OCI-LY7 (cell line): ENCODE data around the gene RAG2. TPM values are rescaled to one million over a fixed set of nuclear protein-coding genes. Genes with fewer than 3 reads are reported as not detected.

ENCODE experiments used
- BruUV-seq: library from RNA; stranded (reverse); fragments of 400-500 nt; replicated peaks from 2 replicates; lab custom pipeline; 2021; lab: Mats Ljungman, UMichigan
- CTCF ChIA-PET: fragments of 300-600 bp; sonication (Branson Sonifier 250); formaldehyde crosslinking; loops from one replicate; lab custom pipeline; 2022; ENCODE audit warnings: antibody characterized with exemption; ENCODE audit not compliant: unreplicated experiment; lab: Charles Lee
- POLR2A ChIA-PET: fragments of 300-600 bp; sonication (Branson Sonifier 250); formaldehyde crosslinking; loops from one replicate; lab custom pipeline; 2022; ENCODE audit warnings: antibody characterized with exemption; lab: Charles Lee
- DNase-seq: peaks from one replicate; pipeline ENCODE4 v3.0.0-alpha.2; 2015; ENCODE audit warnings: low spot score
- H2AFZ ChIP-seq: fragments of 200-600 bp; sonication (generic), shearing (Covaris generic); 2 replicates; pipeline ENCODE4 v1.6.1; 2014; ENCODE audit warnings: mild to moderate bottlenecking, antibody characterized with exemption, low read length, moderate library complexity
- H3K27ac ChIP-seq: fragments of 200-600 bp; sonication (generic); 2 replicates; pipeline ENCODE4 v1.5.1; 2014; ENCODE audit warnings: mixed run types, low read depth, mild to moderate bottlenecking, moderate library complexity, low read length, inconsistent platforms; ENCODE audit not compliant: poor library complexity, severe bottlenecking
- H3K36me3 ChIP-seq: fragments of 200-600 bp; sonication (generic); 2 replicates; pipeline ENCODE4 v1.6.1; 2014; ENCODE audit warnings: mild to moderate bottlenecking, antibody characterized with exemption, low read length, moderate library complexity, mixed read lengths; ENCODE audit not compliant: insufficient read depth
- H3K4me1 ChIP-seq: fragments of 200-600 bp; sonication (generic); 2 replicates; pipeline ENCODE4 v1.5.1; 2014; ENCODE audit warnings: mild to moderate bottlenecking, low read length; ENCODE audit not compliant: insufficient read depth, poor library complexity, severe bottlenecking
- H3K4me2 ChIP-seq: fragments of 200-600 bp; sonication (generic); 2 replicates; pipeline ENCODE4 v1.6.1; 2014; ENCODE audit warnings: mild to moderate bottlenecking, low read length
- H3K4me3 ChIP-seq: fragments of 200-600 bp; sonication (generic); 2 replicates; pipeline ENCODE4 v1.5.1; 2014; ENCODE audit warnings: mild to moderate bottlenecking, low read depth, low read length; ENCODE audit not compliant: poor library complexity, severe bottlenecking
- H3K79me2 ChIP-seq: fragments of 200-600 bp; sonication (generic); 2 replicates; pipeline ENCODE4 v1.6.1; 2016; ENCODE audit warnings: low read depth, mild to moderate bottlenecking, low read length, moderate library complexity, mixed read lengths; ENCODE audit not compliant: insufficient read depth
- H3K9me2 ChIP-seq: fragments of 200-600 bp; sonication (generic); 2 replicates; pipeline ENCODE4 v1.6.1; 2016; ENCODE audit warnings: mild to moderate bottlenecking, low read length, mixed read lengths; ENCODE audit not compliant: insufficient read depth
- H3K9me3 ChIP-seq: fragments of 200-600 bp; sonication (generic); 2 replicates; pipeline ENCODE4 v1.6.1; 2014; ENCODE audit warnings: mild to moderate bottlenecking, mixed run types, low read length, mixed read lengths
- H4K20me1 ChIP-seq: fragments of 200-600 bp; sonication (generic); 2 replicates; pipeline ENCODE4 v1.6.1; 2014; ENCODE audit warnings: mild to moderate bottlenecking, antibody characterized with exemption, low read length, moderate library complexity, mixed read lengths; ENCODE audit not compliant: insufficient read depth
- EZH2phosphoT487 ChIP-seq: fragments of 200-600 bp; sonication (generic); IDR thresholded peaks from 2 replicates; pipeline ENCODE4 v1.6.1; 2018; ENCODE audit warnings: low read depth, borderline replicate concordance, mild to moderate bottlenecking, mixed run types, antibody characterized with exemption, low read length, moderate library complexity, mixed read lengths
- intact Hi-C: fragments of 100-400 bp; cut with micrococcal nuclease; formaldehyde crosslinking; loops from one replicate; pipeline ENCODE4 v1.10.0; 2022; ENCODE audit not compliant: unreplicated experiment
- total RNA-seq, 2 experiments: library from RNA; depleted of rRNA in 1 of 2; stranded (reverse); fragments of >200 nt in 1 of 2; shearing (Covaris generic) in 1 of 2; gene quantifications; 2 replicates each; pipeline ENCODE4 v1.2.3, GENCODE V29; 2014 to 2022
- TF ChIP-seq, protein P1 (sequence below): fragments of 200-600 bp; sonication (generic); conservative IDR thresholded peaks from 2 replicates; pipeline ENCODE4 v1.5.1; 2014; ENCODE audit warnings: mild to moderate bottlenecking, antibody characterized with exemption, low read length, moderate library complexity, mixed read lengths

The RAG2 gene
- total RNA-seq, 2 experiments from 2014 or later = not detected

DNA sequence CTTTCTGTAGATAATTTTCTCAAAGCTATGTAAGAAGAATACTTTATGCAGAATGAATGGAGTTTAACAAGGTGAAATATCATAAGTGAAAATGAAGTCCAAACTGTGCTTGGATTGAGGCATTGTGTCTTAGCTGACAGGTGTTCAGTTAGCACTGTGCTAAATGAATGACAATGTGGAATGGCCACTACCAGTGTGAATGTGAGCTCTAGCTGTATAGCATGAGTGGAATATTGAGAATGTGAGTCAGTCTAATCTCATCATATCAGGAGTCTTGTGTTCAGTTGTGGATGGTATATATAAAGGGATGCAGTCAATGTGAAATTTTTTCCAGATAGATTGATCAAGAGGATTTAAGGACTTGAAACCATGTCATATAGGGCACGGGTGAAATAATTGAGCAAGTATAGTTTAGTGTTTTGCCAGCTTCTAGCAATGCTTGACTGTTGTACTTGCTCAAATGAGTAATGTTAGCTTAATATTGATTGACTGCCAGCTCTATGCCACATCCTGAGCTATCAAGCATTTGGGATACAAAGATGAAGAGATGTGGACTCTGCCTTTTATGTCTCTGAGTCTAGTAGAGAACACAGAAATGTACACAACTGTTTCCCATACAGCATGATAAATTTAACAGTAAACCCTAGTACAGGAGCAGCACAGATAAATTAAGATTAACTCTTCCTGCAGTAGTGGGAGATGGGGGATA, 10.6 kb upstream of the RAG2 start:
- ChIA-PET POLR2A (interaction anchor here (0.6 to 1.5 kb wide), 2 partner anchors 11 to 50 kb away, joined by 3 read pairs; no protein-coding TSS in a partner anchor), CTCF (no interaction called here)
- Histone ChIP-seq H3K36me3 (no peaks in the 10 kb centered on the region), H3K4me1 (no peaks in the 10 kb centered on the region), H3K4me3 (no peak overlapping the region), H3K9me3 (no peaks in the 10 kb centered on the region), H3K27ac (no peak overlapping the region), H3K9me2 (no peaks in the 10 kb centered on the region), H4K20me1 (no peaks in the 10 kb centered on the region), H2AFZ (no peak overlapping the region), H3K79me2 (no peaks in the 10 kb centered on the region), H3K4me2 (no peak overlapping the region)
- BruUV-seq = no TSS peak
- TF ChIP-seq, protein P1, sequence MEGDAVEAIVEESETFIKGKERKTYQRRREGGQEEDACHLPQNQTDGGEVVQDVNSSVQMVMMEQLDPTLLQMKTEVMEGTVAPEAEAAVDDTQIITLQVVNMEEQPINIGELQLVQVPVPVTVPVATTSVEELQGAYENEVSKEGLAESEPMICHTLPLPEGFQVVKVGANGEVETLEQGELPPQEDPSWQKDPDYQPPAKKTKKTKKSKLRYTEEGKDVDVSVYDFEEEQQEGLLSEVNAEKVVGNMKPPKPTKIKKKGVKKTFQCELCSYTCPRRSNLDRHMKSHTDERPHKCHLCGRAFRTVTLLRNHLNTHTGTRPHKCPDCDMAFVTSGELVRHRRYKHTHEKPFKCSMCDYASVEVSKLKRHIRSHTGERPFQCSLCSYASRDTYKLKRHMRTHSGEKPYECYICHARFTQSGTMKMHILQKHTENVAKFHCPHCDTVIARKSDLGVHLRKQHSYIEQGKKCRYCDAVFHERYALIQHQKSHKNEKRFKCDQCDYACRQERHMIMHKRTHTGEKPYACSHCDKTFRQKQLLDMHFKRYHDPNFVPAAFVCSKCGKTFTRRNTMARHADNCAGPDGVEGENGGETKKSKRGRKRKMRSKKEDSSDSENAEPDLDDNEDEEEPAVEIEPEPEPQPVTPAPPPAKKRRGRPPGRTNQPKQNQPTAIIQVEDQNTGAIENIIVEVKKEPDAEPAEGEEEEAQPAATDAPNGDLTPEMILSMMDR = no peak
- TF ChIP-seq EZH2phosphoT487 = no peak
- intact Hi-C loops = no loop called here
- DNase-seq = no peak

DNA sequence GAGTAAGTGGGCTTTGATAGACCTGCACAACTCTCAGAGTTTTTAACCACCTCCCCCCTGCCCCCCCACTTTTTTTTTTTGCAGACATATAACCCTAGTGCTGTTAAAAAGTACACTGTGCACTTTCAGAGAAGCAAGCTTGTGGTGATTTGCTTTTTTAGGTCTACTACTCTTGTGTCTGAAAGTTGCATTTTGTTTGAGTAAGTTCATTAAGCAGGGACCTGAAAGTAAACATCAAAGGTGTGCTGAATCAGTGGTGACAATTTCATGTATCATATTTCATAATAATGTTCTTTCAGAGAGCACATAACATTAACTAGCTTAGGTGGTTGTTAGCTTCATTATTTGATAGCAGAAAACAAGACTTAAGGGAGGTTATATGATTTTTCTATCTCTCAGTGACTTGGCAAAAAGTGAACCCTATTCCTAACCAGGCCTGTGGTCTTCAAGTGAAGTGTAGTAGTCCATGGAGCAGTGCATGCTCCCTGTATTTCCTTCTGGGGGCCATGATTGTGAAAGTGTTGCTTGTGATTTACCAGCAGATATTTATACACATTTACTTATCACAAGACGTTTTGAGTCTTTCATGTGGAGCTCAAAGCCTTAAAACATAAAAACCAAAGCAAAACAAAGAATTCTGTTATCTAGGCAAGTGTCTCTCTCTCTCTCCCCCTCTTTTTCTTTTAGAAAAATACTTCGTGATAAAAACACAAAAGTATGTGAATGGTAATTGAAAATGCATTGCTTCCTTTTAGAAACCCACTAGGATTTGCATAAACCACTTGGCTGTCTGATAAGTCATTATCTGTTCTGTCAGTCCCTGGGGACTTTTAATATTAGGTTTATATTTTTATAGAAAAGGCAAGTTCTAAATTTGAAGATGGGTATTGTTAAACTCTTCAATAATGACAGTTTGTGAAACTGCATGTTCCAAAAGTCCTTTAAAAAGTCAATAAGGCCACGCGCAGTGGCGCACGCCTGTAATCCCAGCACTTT, 7.5 kb upstream of the RAG2 start:
- CTCF ChIA-PET = no interaction called here
- Histone ChIP-seq H3K4me2 (no peak overlapping the region), H3K36me3 (no peaks in the 10 kb centered on the region), H3K4me1 (no peaks in the 10 kb centered on the region), H3K9me3 (no peaks in the 10 kb centered on the region), H2AFZ (no peak overlapping the region), H3K79me2 (no peaks in the 10 kb centered on the region), H3K4me3 (no peak overlapping the region), H3K27ac (no peak overlapping the region), H4K20me1 (no peaks in the 10 kb centered on the region), H3K9me2 (no peaks in the 10 kb centered on the region)
- POLR2A ChIA-PET = interaction anchor here (0.6 to 0.7 kb wide), 5 partner anchors 9 to 645 kb away, joined by 3 to 4 read pairs (median 4); no protein-coding TSS in a partner anchor
- no peak for TF ChIP-seq EZH2phosphoT487
- TF ChIP-seq, protein P1 = no peak
- no TSS peak for BruUV-seq
- no peak for DNase-seq
- intact Hi-C loops = no loop called here
